EL (cell line): ENCODE measurements around the gene FAM228B.
A peak's percentile ranks its signal among the peaks of the same experiment; 100 is the strongest.
"Not testable (repeated sequence)": the region's sequence is repeated elsewhere in the genome, so short reads cannot be mapped to it uniquely, and the experiment has no call there.

Experiments used
- DNase-seq: peaks from one replicate; pipeline ENCODE4 v3.0.0-alpha.2; 2016

The FAM228B gene

GRCh38 chr2:24162494-24162893, 39.2 kb downstream of the FAM228B start:
- no peak for DNase-seq

GRCh38 chr2:24163186-24163585, 39.9 kb downstream of the FAM228B start:
- DNase-seq = no peak

GRCh38 chr2:24163601-24164000, 40.3 kb downstream of the FAM228B start:
- no peak for DNase-seq

- DNase-seq = peak; percentile 18
These were observed 41.2 kb downstream of the FAM228B start for GRCh38 chr2:24164416-24164973.

- no peak for DNase-seq
These were observed 45.8 kb downstream of the FAM228B start for GRCh38 chr2:24169023-24169422.

- no peak for DNase-seq
These were observed 51.6 kb downstream of the FAM228B start, which contains the start of gene FAM228A for GRCh38 chr2:24174851-24175277. FAM228A (plus strand) TSS chr2:24175053; CDS start chr2:24175481, 428 bp downstream.

GRCh38 chr2:24175631-24176187, 52.4 kb downstream of the FAM228B start:
- DNase-seq = no peak

GRCh38 chr2:24176326-24176725, 53.1 kb downstream of the FAM228B start:
- no peak for DNase-seq

- no peak for DNase-seq
These were observed 56.4 kb downstream of the FAM228B start for GRCh38 chr2:24179683-24180082.

- no peak for DNase-seq
These were observed 58.6 kb downstream of the FAM228B start for GRCh38 chr2:24181849-24182248.

GRCh38 chr2:24182507-24182906, 59.2 kb downstream of the FAM228B start:
- DNase-seq = no peak

GRCh38 chr2:24183366-24184069, 60.2 kb downstream of the FAM228B start:
- DNase-seq = no peak

GRCh38 chr2:24189551-24189950, 66.3 kb downstream of the FAM228B start:
- DNase-seq = no peak

- DNase-seq = no peak
These were observed 67.2 kb downstream of the FAM228B start for GRCh38 chr2:24190503-24190902.

GRCh38 chr2:24191156-24191555, 67.9 kb downstream of the FAM228B start:
- DNase-seq = no peak

GRCh38 chr2:24191848-24192247, 68.6 kb downstream of the FAM228B start:
- DNase-seq = no peak

GRCh38 chr2:24197213-24197612, 73.9 kb downstream of the FAM228B start:
- not testable (repeated sequence) for DNase-seq

GRCh38 chr2:24199968-24200590, 76.8 kb downstream of the FAM228B start:
- no peak for DNase-seq

GRCh38 chr2:24200799-24201198, 77.5 kb downstream of the FAM228B start:
- no peak for DNase-seq

- DNase-seq = no peak
These were observed 79.9 kb downstream of the FAM228B start for GRCh38 chr2:24203029-24203786.

GRCh38 chr2:24203787-24204150, 80.5 kb downstream of the FAM228B start:
- no peak for DNase-seq

- no peak for DNase-seq
These were observed 81.2 kb downstream of the FAM228B start for GRCh38 chr2:24204505-24204904.

GRCh38 chr2:24205131-24205530, 81.9 kb downstream of the FAM228B start:
- DNase-seq = no peak
